ENCODE results near the gene EXOC4.

Gene EXOC4

GRCh38 chr7:133258174-133258573 lies 5.3 kb downstream of the EXOC4 start:
- no peak for TF ChIP-seq CTCF (IDR thresholded peaks at IDR 0.05; ENCODE audit: poor library complexity, severe bottlenecking)
- no peaks in the 10 kb centered on the region for H3K9me3 ChIP-seq (ENCODE audit: severe bottlenecking)
- DNase-seq (ENCODE audit: low spot score), result no peak
- peaks cover 5% of the 10 kb centered on the region; the same call in 1 of the 2 replicates for H3K36me3 ChIP-seq (ENCODE audit: low read depth)
- no peak for ATAC-seq (ENCODE audit: low read depth)
- no peaks in the 10 kb centered on the region for H3K27me3 ChIP-seq (ENCODE audit: insufficient read depth, poor library complexity, severe bottlenecking)
- no peak overlapping the region for H3K4me3 ChIP-seq (ENCODE audit: severe bottlenecking)
- no peak overlapping the region for H3K27ac ChIP-seq (ENCODE audit: poor library complexity, severe bottlenecking)
- peaks cover 15% of the 10 kb centered on the region for H3K4me1 ChIP-seq (ENCODE audit: insufficient read depth, poor library complexity, severe bottlenecking)

GRCh38 chr7:133265821-133266220 lies 12.9 kb downstream of the EXOC4 start:
- Histone ChIP-seq H3K4me1 (ENCODE audit: insufficient read depth, poor library complexity, severe bottlenecking) (peaks cover 12% of the 10 kb centered on the region), H3K27me3 (ENCODE audit: insufficient read depth, poor library complexity, severe bottlenecking) (no peaks in the 10 kb centered on the region), H3K27ac (ENCODE audit: poor library complexity, severe bottlenecking) (no peak overlapping the region), H3K36me3 (ENCODE audit: low read depth) (no peaks in the 10 kb centered on the region; the same call in 1 of the 2 replicates), H3K4me3 (ENCODE audit: severe bottlenecking) (no peak overlapping the region), H3K9me3 (ENCODE audit: severe bottlenecking) (no peaks in the 10 kb centered on the region)
- DNase-seq (ENCODE audit: low spot score) (no peak), ATAC-seq (ENCODE audit: low read depth) (no peak)
- TF ChIP-seq CTCF (IDR thresholded peaks at IDR 0.05; ENCODE audit: poor library complexity, severe bottlenecking), result no peak

- no peak for TF ChIP-seq CTCF (IDR thresholded peaks at IDR 0.05; ENCODE audit: poor library complexity, severe bottlenecking)
- Histone ChIP-seq H3K27me3 (ENCODE audit: insufficient read depth, poor library complexity, severe bottlenecking) (no peaks in the 10 kb centered on the region), H3K4me3 (ENCODE audit: severe bottlenecking) (no peak overlapping the region), H3K27ac (ENCODE audit: poor library complexity, severe bottlenecking) (no peak overlapping the region), H3K4me1 (ENCODE audit: insufficient read depth, poor library complexity, severe bottlenecking) (peaks cover 12% of the 10 kb centered on the region), H3K9me3 (ENCODE audit: severe bottlenecking) (no peaks in the 10 kb centered on the region), H3K36me3 (ENCODE audit: low read depth) (no peaks in the 10 kb centered on the region)
- DNase-seq (ENCODE audit: low spot score), result no peak
- ATAC-seq (ENCODE audit: low read depth), result no peak
Observed at GRCh38 chr7:133268355-133268754, 15.5 kb downstream of the EXOC4 start.

GRCh38 chr7:133272336-133272735 lies 19.5 kb downstream of the EXOC4 start:
- no peaks in the 10 kb centered on the region for H3K9me3 ChIP-seq (ENCODE audit: severe bottlenecking)
- peaks cover 9% of the 10 kb centered on the region; the same call in 1 of the 2 replicates for H3K36me3 ChIP-seq (ENCODE audit: low read depth)
- ATAC-seq (ENCODE audit: low read depth) (no peak), DNase-seq (ENCODE audit: low spot score) (no peak)
- no peaks in the 10 kb centered on the region for H3K27me3 ChIP-seq (ENCODE audit: insufficient read depth, poor library complexity, severe bottlenecking)
- H3K4me1 ChIP-seq (ENCODE audit: insufficient read depth, poor library complexity, severe bottlenecking), result peaks cover 4% of the 10 kb centered on the region
- H3K27ac ChIP-seq (ENCODE audit: poor library complexity, severe bottlenecking), result no peak overlapping the region
- H3K4me3 ChIP-seq (ENCODE audit: severe bottlenecking), result no peak overlapping the region
- TF ChIP-seq CTCF (IDR thresholded peaks at IDR 0.05; ENCODE audit: poor library complexity, severe bottlenecking), result no peak

DNA sequence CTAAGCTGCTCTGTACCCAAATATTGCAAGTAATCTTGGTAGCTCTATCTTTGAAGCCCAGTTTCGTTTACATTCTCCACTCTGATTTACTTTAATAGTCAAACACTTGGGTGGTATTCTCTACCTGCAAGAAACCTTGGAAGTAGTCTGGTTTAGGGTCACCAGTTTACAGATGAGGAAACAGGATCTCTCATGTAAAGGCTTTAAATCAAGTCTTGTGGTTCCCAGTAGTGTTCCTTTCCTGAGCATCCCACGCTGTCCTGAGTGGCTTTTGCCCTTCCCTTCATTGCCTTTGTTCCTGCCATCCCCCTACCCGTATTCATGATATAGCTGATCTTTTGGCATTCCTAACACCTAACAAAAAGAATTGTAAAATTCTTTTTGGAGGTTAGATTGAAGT lies 20.3 kb downstream of the EXOC4 start:
- H3K4me3 ChIP-seq (ENCODE audit: severe bottlenecking), result no peak overlapping the region
- no peaks in the 10 kb centered on the region for H3K27me3 ChIP-seq (ENCODE audit: insufficient read depth, poor library complexity, severe bottlenecking)
- no peak for TF ChIP-seq CTCF (IDR thresholded peaks at IDR 0.05; ENCODE audit: poor library complexity, severe bottlenecking)
- no peak for ATAC-seq (ENCODE audit: low read depth)
- H3K36me3 ChIP-seq (ENCODE audit: low read depth), result peaks cover 18% of the 10 kb centered on the region; the same call in 1 of the 2 replicates
- no peak overlapping the region for H3K27ac ChIP-seq (ENCODE audit: poor library complexity, severe bottlenecking)
- no peaks in the 10 kb centered on the region for H3K9me3 ChIP-seq (ENCODE audit: severe bottlenecking)
- no peak for DNase-seq (ENCODE audit: low spot score)
- H3K4me1 ChIP-seq (ENCODE audit: insufficient read depth, poor library complexity, severe bottlenecking), result no peaks in the 10 kb centered on the region

Data from RWPE2 (cell line).